B cell (primary cell): Measurements from ENCODE around the gene EPHB3. TPM values are rescaled to one million over a fixed set of nuclear protein-coding genes. Genes with fewer than 3 reads are reported as not detected.

Experiments used
- ATAC-seq: fragments of 200-7000 bp; cut with Tn5 transposase; one replicate; pipeline ENCODE4 v1.10.0; 2021; ENCODE audit warnings: low read depth, mild to moderate bottlenecking, moderate number of reproducible peaks, moderate library complexity
- CTCF ChIA-PET: fragments of 350-600 bp; sonication (Branson Sonifier 250); formaldehyde crosslinking; loops from one replicate; lab custom pipeline; 2021; ENCODE audit warnings: antibody characterized with exemption, inconsistent platforms; lab: Charles Lee
- POLR2A ChIA-PET: fragments of 350-600 bp; sonication (Branson Sonifier 250); formaldehyde crosslinking; loops from one replicate; lab custom pipeline; 2021; ENCODE audit warnings: antibody characterized with exemption; lab: Charles Lee
- DNase-seq: peaks from one replicate; pipeline ENCODE4 v3.0.0; 2013
- H2AFZ ChIP-seq: 2 replicates; pipeline ENCODE4 v1.6.1; 2012; ENCODE audit warnings: mild to moderate bottlenecking, low read depth, low read length; ENCODE audit not compliant: insufficient read depth, poor library complexity, severe bottlenecking
- H3K27ac ChIP-seq, 2 donors: 1 replicate in 1 of 2; 2 replicates in 1 of 2; pipeline ENCODE4 v1.5.1; 2012 to 2013; ENCODE audit warnings: low read length in 2 of 2, mild to moderate bottlenecking in 2 of 2, moderate library complexity in 1 of 2
- H3K27me3 ChIP-seq, 4 experiments: fragments of 200-600 bp in 1 of 4; sonication (generic) in 1 of 4; replicated peaks in 1 of 4; 1 replicate in 2 of 4; 2 replicates in 2 of 4; pipeline versions ENCODE4 v1.6.1 to v1.7.0; 2013 to 2016; ENCODE audit warnings: low read length in 3 of 4, mild to moderate bottlenecking in 2 of 4, mixed read lengths in 1 of 4, moderate library complexity in 1 of 4; ENCODE audit not compliant: insufficient read depth in 4 of 4, control insufficient read depth in 3 of 4; ENCODE audit errors: control extremely low read depth in 1 of 4
- H3K36me3 ChIP-seq, 2 experiments: replicated peaks in 1 of 2; 1 replicate in 1 of 2; 2 replicates in 1 of 2; pipeline versions ENCODE4 v1.6.1 to v1.7.1; 2013; ENCODE audit warnings: low read length in 1 of 2; ENCODE audit not compliant: insufficient read depth in 2 of 2, control insufficient read depth in 1 of 2; ENCODE audit errors: control extremely low read depth in 1 of 2, extremely low read depth in 1 of 2
- H3K4me1 ChIP-seq, 2 donors: fragments of 200-600 bp in 1 of 2; sonication (generic) in 1 of 2; 1 replicate in 1 of 2; 2 replicates in 1 of 2; pipeline versions ENCODE4 v1.5.1 to v1.6.1; 2013 to 2017; ENCODE audit warnings: low read length in 2 of 2; ENCODE audit not compliant: control insufficient read depth in 2 of 2, insufficient read depth in 2 of 2
- H3K4me2 ChIP-seq: replicated peaks from 2 replicates; pipeline ENCODE3; 2012; ENCODE audit warnings: mild to moderate bottlenecking, low read depth, low read length; ENCODE audit not compliant: poor library complexity, severe bottlenecking
- H3K4me3 ChIP-seq, 5 experiments: fragments of 200-600 bp in 1 of 5; sonication (generic) in 1 of 5; 1 replicate in 3 of 5; 2 replicates in 2 of 5; pipeline versions ENCODE4 v1.5.1 to v1.7.0; 2011 to 2016; ENCODE audit warnings: low read length in 4 of 5, mild to moderate bottlenecking in 4 of 5, low read depth in 2 of 5, control low read depth in 1 of 5, moderate library complexity in 1 of 5; ENCODE audit not compliant: insufficient read depth in 1 of 5; ENCODE audit errors: control extremely low read depth in 1 of 5, extremely low read depth in 1 of 5
- H3K79me2 ChIP-seq: fragments of 200-600 bp; sonication (generic); one replicate; pipeline ENCODE4 v1.6.0; 2016; ENCODE audit warnings: low read length; ENCODE audit not compliant: control insufficient read depth, insufficient read depth
- H3K9ac ChIP-seq: fragments of 200-600 bp; sonication (generic); 2 replicates; pipeline ENCODE4 v1.6.1; 2017; ENCODE audit warnings: mild to moderate bottlenecking, low read length, moderate library complexity
- H3K9me3 ChIP-seq, 3 donors: one replicate each; pipeline versions ENCODE4 v1.6.1 to v1.7.1; 2013; ENCODE audit warnings: low read length in 2 of 3; ENCODE audit not compliant: control insufficient read depth in 2 of 3, insufficient read depth in 1 of 3; ENCODE audit errors: control extremely low read depth in 1 of 3
- H4K20me1 ChIP-seq: 2 replicates; pipeline ENCODE4 v1.6.0; 2012; ENCODE audit warnings: mild to moderate bottlenecking, low read length; ENCODE audit not compliant: insufficient read depth, control insufficient read depth, poor library complexity, severe bottlenecking
- H3K27ac Mint-ChIP-seq: one replicate; pipeline ENCODE4 v1.8.0; 2021; ENCODE audit warnings: mixed read lengths
- H3K27me3 Mint-ChIP-seq: one replicate; pipeline ENCODE4 v1.8.0; 2021; ENCODE audit warnings: mixed read lengths
- H3K4me1 Mint-ChIP-seq: one replicate; pipeline ENCODE4 v1.8.0; 2021; ENCODE audit warnings: mixed read lengths
- H3K4me3 Mint-ChIP-seq: one replicate; pipeline ENCODE4 v1.8.0; 2021; ENCODE audit warnings: mixed read lengths
- H3K9me3 Mint-ChIP-seq: one replicate; pipeline ENCODE4 v1.8.0; 2022; ENCODE audit warnings: mixed read lengths; ENCODE audit not compliant: insufficient read depth
- EZH2 ChIP-seq: IDR thresholded peaks from 2 replicates; pipeline ENCODE4 v1.6.1; 2012; ENCODE audit warnings: borderline replicate concordance, low read depth, mild to moderate bottlenecking, moderate library complexity, low read length; ENCODE audit not compliant: insufficient read depth, poor library complexity, severe bottlenecking
- WGBS: methylation state at CpG from one replicate; pipeline ENCODE4 v1.1.5; 2013; ENCODE audit warnings: missing lambda C conversion rate; ENCODE audit not compliant: insufficient coverage; 5-methylcytosine and 5-hydroxymethylcytosine counted together
- intact Hi-C: fragments of 100-400 bp; cut with micrococcal nuclease; formaldehyde crosslinking; loops from one replicate; pipeline ENCODE4 v1.10.0; 2022
- polyA plus RNA-seq: library from polyadenylated mRNA; depleted of rRNA; stranded (reverse); fragments of >200 nt; gene quantifications from 2 replicates; pipeline ENCODE4 v1.2.3, GENCODE V29; 2012
- total RNA-seq, 2 donors: library from RNA; stranded (reverse); fragments of 120-200 nt in 1 of 2; gene quantifications; 1 replicate in 1 of 2; 2 replicates in 1 of 2; pipeline versions ENCODE4 v1.2.3 to v1.2.4, GENCODE V29; 2013 to 2022
- TF ChIP-seq, protein P1 (sequence below): fragments of 200-600 bp; IDR thresholded peaks from one replicate; pipeline ENCODE4 v1.8.0; 2022; ENCODE audit warnings: antibody characterized with exemption, mild to moderate bottlenecking

Gene EPHB3
- total and polyA plus RNA-seq, 2 donors (not counting 1 experiment from before 2014, with no cell fraction given): 0.06 to 0.07 TPM

DNA sequence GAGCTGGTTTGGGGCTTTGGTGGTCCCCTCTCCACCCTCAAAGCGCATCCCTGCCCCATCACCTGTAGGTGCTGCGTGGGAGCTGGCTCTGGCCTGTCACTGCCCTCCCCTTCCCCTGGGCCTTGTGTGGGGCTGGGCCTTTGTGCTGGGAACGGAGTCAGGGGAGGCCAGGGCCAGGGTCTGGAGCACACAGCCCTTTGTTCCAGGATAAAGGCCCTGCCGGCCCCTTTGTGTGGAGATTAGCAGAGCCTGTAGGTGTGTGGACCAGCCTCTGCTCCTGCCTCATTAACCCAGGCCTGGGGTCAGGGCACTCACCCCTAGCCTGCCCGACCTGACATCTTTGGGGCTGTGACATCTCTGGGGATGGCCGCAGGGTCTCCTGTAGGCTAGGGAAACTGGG, 8.9 kb downstream of the EPHB3 start:
- ChIA-PET POLR2A (no interaction called here), CTCF (no interaction called here)
- Mint-ChIP-seq H3K9me3 (no peaks in the 10 kb centered on the region), H3K27me3 (peaks cover 34% of the 10 kb centered on the region), H3K4me1 (peaks cover 5% of the 10 kb centered on the region), H3K27ac (no peak overlapping the region), H3K4me3 (no peak overlapping the region)
- H3K9ac ChIP-seq: no peak overlapping the region
- no peaks in the 10 kb centered on the region for H3K79me2 ChIP-seq
- no peaks in the 10 kb centered on the region for H4K20me1 ChIP-seq
- no peak for DNase-seq
- intact Hi-C loops: no loop called here
- peaks cover 13 to 17% of the 10 kb centered on the region in 2 donors for H3K4me1 ChIP-seq
- H2AFZ ChIP-seq: no peak overlapping the region
- no peak overlapping the region for H3K4me3 ChIP-seq
- H3K36me3 ChIP-seq: no peaks in the 10 kb centered on the region
- peaks cover 0 to 54% (median 10%) of the 10 kb centered on the region in 4 experiments for H3K27me3 ChIP-seq
- no peak for TF ChIP-seq EZH2
- TF ChIP-seq, protein P1, sequence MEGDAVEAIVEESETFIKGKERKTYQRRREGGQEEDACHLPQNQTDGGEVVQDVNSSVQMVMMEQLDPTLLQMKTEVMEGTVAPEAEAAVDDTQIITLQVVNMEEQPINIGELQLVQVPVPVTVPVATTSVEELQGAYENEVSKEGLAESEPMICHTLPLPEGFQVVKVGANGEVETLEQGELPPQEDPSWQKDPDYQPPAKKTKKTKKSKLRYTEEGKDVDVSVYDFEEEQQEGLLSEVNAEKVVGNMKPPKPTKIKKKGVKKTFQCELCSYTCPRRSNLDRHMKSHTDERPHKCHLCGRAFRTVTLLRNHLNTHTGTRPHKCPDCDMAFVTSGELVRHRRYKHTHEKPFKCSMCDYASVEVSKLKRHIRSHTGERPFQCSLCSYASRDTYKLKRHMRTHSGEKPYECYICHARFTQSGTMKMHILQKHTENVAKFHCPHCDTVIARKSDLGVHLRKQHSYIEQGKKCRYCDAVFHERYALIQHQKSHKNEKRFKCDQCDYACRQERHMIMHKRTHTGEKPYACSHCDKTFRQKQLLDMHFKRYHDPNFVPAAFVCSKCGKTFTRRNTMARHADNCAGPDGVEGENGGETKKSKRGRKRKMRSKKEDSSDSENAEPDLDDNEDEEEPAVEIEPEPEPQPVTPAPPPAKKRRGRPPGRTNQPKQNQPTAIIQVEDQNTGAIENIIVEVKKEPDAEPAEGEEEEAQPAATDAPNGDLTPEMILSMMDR: no peak
- no peak overlapping the region for H3K27ac ChIP-seq
- WGBS: 88% methylated on average over 3 of the region's 6 CpGs
- peaks cover 0 to 3% (median 0%) of the 10 kb centered on the region in 3 donors for H3K9me3 ChIP-seq
- no peak for ATAC-seq
- H3K4me2 ChIP-seq: no peak overlapping the region

DNA sequence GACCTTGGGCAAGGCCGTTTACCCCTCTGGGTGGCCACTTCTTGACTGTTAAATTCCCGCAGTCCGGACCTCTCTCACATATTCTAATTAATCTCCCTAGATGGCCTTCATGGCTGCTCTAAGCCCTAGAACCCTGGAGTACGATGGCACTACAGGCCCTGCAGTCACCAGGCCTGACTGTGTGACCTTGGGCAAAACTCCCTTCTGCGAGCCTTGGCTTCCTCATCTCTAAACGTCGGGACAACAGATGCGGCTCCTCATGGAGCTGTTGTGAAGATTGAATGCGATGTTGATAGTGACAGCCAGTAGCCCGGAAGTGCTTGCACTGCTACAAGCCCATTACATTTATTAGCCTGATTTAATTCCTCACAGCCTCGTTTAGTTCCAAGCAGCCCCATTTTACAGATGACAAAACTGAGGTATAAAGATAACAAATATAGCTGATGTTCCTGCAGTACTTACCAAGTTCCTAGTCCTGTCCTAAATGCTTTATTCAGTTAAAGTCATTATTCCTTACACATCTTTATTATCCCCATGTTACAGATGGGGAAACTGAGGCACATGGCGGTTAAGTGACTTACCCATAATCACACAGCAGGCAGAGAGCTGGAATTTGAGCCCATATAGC, 10.3 kb downstream of the EPHB3 start:
- H3K4me1 ChIP-seq: peaks cover 13 to 17% of the 10 kb centered on the region in 2 donors
- peaks cover 0 to 54% (median 10%) of the 10 kb centered on the region in 4 experiments for H3K27me3 ChIP-seq
- H3K79me2 ChIP-seq: no peaks in the 10 kb centered on the region
- H3K27ac ChIP-seq: no peak overlapping the region
- H2AFZ ChIP-seq: no peak overlapping the region
- Mint-ChIP-seq H3K27me3 (peaks cover 39% of the 10 kb centered on the region), H3K4me3 (no peak overlapping the region), H3K9me3 (no peaks in the 10 kb centered on the region), H3K27ac (no peak overlapping the region), H3K4me1 (peaks cover 5% of the 10 kb centered on the region)
- no peak overlapping the region for H3K4me3 ChIP-seq
- intact Hi-C loops: no loop called here
- WGBS: 92% methylated on average over 6 of the region's 12 CpGs
- no peak overlapping the region for H3K4me2 ChIP-seq
- ATAC-seq (no peak), DNase-seq (no peak)
- ChIA-PET POLR2A (no interaction called here), CTCF (interaction anchor here (1.0 kb wide), 1 partner anchor 11 kb away, joined by 3 read pairs; the partner anchor contains the start of gene EPHB3)
- no peaks in the 10 kb centered on the region for H3K36me3 ChIP-seq
- no peaks in the 10 kb centered on the region for H4K20me1 ChIP-seq
- no peak overlapping the region for H3K9ac ChIP-seq
- no peak for TF ChIP-seq EZH2
- TF ChIP-seq, protein P1: no peak
- H3K9me3 ChIP-seq: peaks cover 0 to 3% (median 0%) of the 10 kb centered on the region in 3 donors
